Activated T-cell treated with anti-CD3 and anti-CD28 coated beads for 1 hour (primary cell): ENCODE results near the gene MPST.

Experiments used
- DNase-seq: peaks from one replicate; pipeline ENCODE4 v3.0.0-alpha.2; 2020; ENCODE audit warnings: low read depth

The MPST gene

GRCh38 chr22:37000676-37001534 is 18.6 kb upstream of the MPST start:
- DNase-seq, result no peak

- DNase-seq, result no peak
Observed at GRCh38 chr22:37001826-37002225, 17.7 kb upstream of the MPST start.

GRCh38 chr22:37002633-37003032 is 16.9 kb upstream of the MPST start:
- no peak for DNase-seq

- DNase-seq, result no peak
Observed at GRCh38 chr22:37007651-37008050, 11.9 kb upstream of the MPST start.

- no peak for DNase-seq
Observed at GRCh38 chr22:37008365-37008764, 11.2 kb upstream of the MPST start.

- DNase-seq, result no peak
Observed at GRCh38 chr22:37009490-37009889, 10.1 kb upstream of the MPST start.

- no peak for DNase-seq
Observed at GRCh38 chr22:37010174-37010573, 9.4 kb upstream of the MPST start.

- DNase-seq, result no peak
Observed at GRCh38 chr22:37010976-37011375, 8.6 kb upstream of the MPST start.

GRCh38 chr22:37011472-37011871 is 8.1 kb upstream of the MPST start:
- no peak for DNase-seq

GRCh38 chr22:37012262-37012904 is 7.2 kb upstream of the MPST start:
- no peak for DNase-seq

- no peak for DNase-seq
Observed at GRCh38 chr22:37012956-37013355, 6.6 kb upstream of the MPST start.

- DNase-seq, result no peak
Observed at GRCh38 chr22:37014415-37014806, 5.1 kb upstream of the MPST start.

- no peak for DNase-seq
Observed at GRCh38 chr22:37014835-37015586, 4.5 kb upstream of the MPST start.

- DNase-seq, result no peak
Observed at GRCh38 chr22:37015587-37015878, 4.0 kb upstream of the MPST start.

GRCh38 chr22:37016134-37016910 is 3.2 kb upstream of the MPST start:
- DNase-seq, result no peak

- DNase-seq, result no peak
Observed at GRCh38 chr22:37017356-37017755, 2.2 kb upstream of the MPST start.

GRCh38 chr22:37018086-37018814 is 1.3 kb upstream of the MPST start:
- no peak for DNase-seq

GRCh38 chr22:37018815-37019308 is 680 bp upstream of the MPST start:
- no peak for DNase-seq

GRCh38 chr22:37020192-37020479 is 594 bp downstream of the MPST start:
- no peak for DNase-seq

- no peak for DNase-seq
Observed at GRCh38 chr22:37021041-37021440, 1.5 kb downstream of the MPST start.

- peak; percentile 51 for DNase-seq
Observed at GRCh38 chr22:37021710-37022482, 2.4 kb downstream of the MPST start.
